Testis (tissue), 3 donors: Measurements from ENCODE around the gene CNTN2. TPM values are rescaled to one million over a fixed set of nuclear protein-coding genes. Genes with fewer than 3 reads are reported as not detected.

Experiments
- DNase-seq: peaks from one replicate; pipeline ENCODE4 v3.0.0-alpha.2; 2019
- H3K27ac ChIP-seq, 2 donors: fragments of 200-600 bp; sonication (generic); one replicate each; pipeline ENCODE4 v1.5.1; 2019
- H3K27me3 ChIP-seq: fragments of 200-600 bp; sonication (generic); one replicate; pipeline ENCODE4 v1.5.1; 2019
- H3K36me3 ChIP-seq: fragments of 200-600 bp; sonication (generic); one replicate; pipeline ENCODE4 v1.5.1; 2017; ENCODE audit warnings: low read depth; ENCODE audit errors: missing control alignments
- H3K4me1 ChIP-seq: fragments of 200-600 bp; sonication (generic); one replicate; pipeline ENCODE4 v1.5.1; 2019
- H3K4me3 ChIP-seq, 2 donors: fragments of 200-600 bp; sonication (generic); one replicate each; pipeline ENCODE4 v1.5.1; 2017 to 2019
- H3K9me3 ChIP-seq: fragments of 200-600 bp; sonication (generic); one replicate; pipeline ENCODE4 v1.5.1; 2017
- CTCF ChIP-seq, 3 experiments: fragments of 450-650 bp in 2 of 3; fragments of 200-600 bp in 1 of 3; sonication (generic) in 1 of 3; IDR thresholded peaks; one replicate each; pipeline ENCODE4 v1.5.1; 2016 to 2019; ENCODE audit warnings: antibody characterized with exemption in 3 of 3, mild to moderate bottlenecking in 2 of 3, moderate library complexity in 1 of 3
- POLR2A ChIP-seq: fragments of 450-650 bp; IDR thresholded peaks from one replicate; pipeline ENCODE4 v1.6.1; 2017; ENCODE audit warnings: antibody characterized with exemption, mild to moderate bottlenecking, moderate library complexity
- WGBS, 2 donors: methylation state at CpG; one replicate each; pipeline ENCODE4 v1.1.5; 2018; 5-methylcytosine and 5-hydroxymethylcytosine counted together
- intact Hi-C: fragments of 100-400 bp; cut with DNase I; formaldehyde crosslinking; loops from one replicate; pipeline ENCODE4 v1.15.1; 2023; ENCODE audit warnings: low total_unique reads
- polyA plus RNA-seq: library from polyadenylated mRNA; stranded (reverse); fragments of 350-450 nt; fragmentation: Illumina TruSeq; extraction: RNeasy Lipid Tissue Mini Kit (QIAGEN cat#74804); gene quantifications from one replicate; pipeline ENCODE4 v1.2.3, GENCODE V29; 2014; ENCODE audit warnings: low read depth, low replicate concordance; ENCODE audit not compliant: insufficient read depth
- total RNA-seq, 2 donors: library from RNA; depleted of rRNA; stranded (reverse); fragments of >200 nt; gene quantifications; one replicate each; pipeline ENCODE4 v1.2.3, GENCODE V29; 2016

CNTN2 gene
- total and polyA plus RNA-seq, 3 donors from 2014 or later, result 16.4 to 31.9 (median 17.2) TPM

GRCh38 chr1:205030896-205031295, 12.1 kb upstream of the CNTN2 start:
- intact Hi-C loops, result no loop called here
- Histone ChIP-seq H3K4me1 (no peaks in the 10 kb centered on the region), H3K9me3 (no peaks in the 10 kb centered on the region), H3K27me3 (no peaks in the 10 kb centered on the region), H3K36me3 (no peaks in the 10 kb centered on the region), H3K27ac (no peak overlapping the region), H3K4me3 (no peak overlapping the region)
- DNase-seq, result no peak
- WGBS, 2 donors, result 77 to 85% methylated on average over 11 of the region's 11 CpGs
- TF ChIP-seq CTCF (IDR thresholded peaks at IDR 0.05) (no peak), POLR2A (no peak)

- 84 to 85% methylated on average over 4 to 7 of the region's 7 CpGs for WGBS, 2 donors
- no peaks in the 10 kb centered on the region for H3K4me1 ChIP-seq
- H3K27me3 ChIP-seq, result no peaks in the 10 kb centered on the region
- TF ChIP-seq POLR2A (no peak), CTCF (IDR thresholded peaks at IDR 0.05) (no peak)
- no peaks in the 10 kb centered on the region for H3K9me3 ChIP-seq
- intact Hi-C loops, result no loop called here
- no peak for DNase-seq
- H3K36me3 ChIP-seq, result no peaks in the 10 kb centered on the region
- H3K27ac ChIP-seq, result no peak overlapping the region
- H3K4me3 ChIP-seq, result no peak overlapping the region
Measured at GRCh38 chr1:205032508-205032907, 10.5 kb upstream of the CNTN2 start.

DNA sequence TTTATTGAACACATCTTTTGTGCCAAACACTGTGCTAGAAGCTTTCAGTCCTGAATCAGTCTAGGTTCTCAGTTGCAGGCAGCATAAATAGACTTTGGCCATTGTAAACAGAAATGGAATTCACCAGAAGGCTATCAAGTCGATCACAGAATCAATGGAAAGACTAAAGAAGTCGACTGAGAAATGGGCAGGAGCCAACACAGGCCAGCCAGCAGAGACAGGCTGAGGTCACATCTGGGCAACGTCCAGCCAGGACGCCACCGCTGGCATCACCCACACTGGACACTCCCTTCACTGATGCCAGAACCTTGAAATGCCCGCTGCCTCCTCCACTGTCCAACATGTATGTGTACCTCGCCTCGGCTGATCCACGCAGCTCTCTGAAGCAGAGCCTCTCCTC, 5.5 kb upstream of the CNTN2 start:
- DNase-seq, result no peak
- TF ChIP-seq POLR2A (no peak), CTCF (IDR thresholded peaks at IDR 0.05) (no peak)
- WGBS, 2 donors, result 81 to 91% methylated on average over 9 of the region's 9 CpGs
- intact Hi-C loops, result no loop called here
- Histone ChIP-seq H3K4me3 (no peak overlapping the region), H3K9me3 (no peaks in the 10 kb centered on the region), H3K36me3 (no peaks in the 10 kb centered on the region), H3K27ac (no peak overlapping the region), H3K27me3 (no peaks in the 10 kb centered on the region), H3K4me1 (no peaks in the 10 kb centered on the region)

DNA sequence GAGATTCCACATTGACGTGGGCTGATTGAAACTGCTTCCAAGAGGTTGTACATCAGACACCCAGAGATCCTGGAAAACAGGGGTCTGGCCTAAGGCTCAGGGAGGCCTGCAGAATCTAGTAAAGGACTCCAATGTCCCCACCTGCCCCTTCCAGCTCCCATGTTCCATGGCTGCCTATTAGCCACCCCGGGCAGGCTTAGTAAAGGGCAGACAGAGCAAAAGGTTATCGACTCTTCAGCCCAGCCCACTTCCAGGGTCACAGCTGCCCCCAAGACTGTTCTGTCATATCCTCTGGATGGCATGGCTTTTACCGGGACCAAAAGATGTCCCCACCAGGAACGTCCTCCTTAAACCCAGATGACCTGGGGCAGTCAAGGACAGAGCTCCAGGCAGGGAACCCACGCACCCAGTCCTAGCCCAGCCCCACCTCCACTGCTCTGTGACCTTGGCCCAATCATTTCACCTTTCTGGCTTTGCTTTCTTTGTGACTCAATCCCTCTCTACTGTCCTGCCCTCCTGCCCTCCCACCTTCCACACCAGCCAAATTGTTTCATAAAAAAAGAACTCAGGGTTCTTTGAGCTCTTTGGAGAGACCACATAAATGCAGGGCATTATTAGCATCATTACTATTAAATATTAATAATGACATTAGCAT, 4.8 kb upstream of the CNTN2 start:
- WGBS, 2 donors, result 57 to 74% methylated on average over 6 of the region's 6 CpGs
- no peak overlapping the region for H3K4me3 ChIP-seq
- H3K27me3 ChIP-seq, result no peaks in the 10 kb centered on the region
- no peak overlapping the region for H3K27ac ChIP-seq
- DNase-seq, result no peak
- H3K9me3 ChIP-seq, result no peaks in the 10 kb centered on the region
- no peaks in the 10 kb centered on the region for H3K36me3 ChIP-seq
- H3K4me1 ChIP-seq, result no peaks in the 10 kb centered on the region
- TF ChIP-seq CTCF (IDR thresholded peaks at IDR 0.05) (no peak), POLR2A (no peak)
- intact Hi-C loops, result no loop called here
